PC-3 (cell line): ENCODE measurements around the gene GBX2. TPM values are rescaled to one million over a fixed set of nuclear protein-coding genes. Genes with fewer than 3 reads are reported as not detected.

ENCODE experiments used
- ATAC-seq: fragments of 200-7000 bp; cut with Tn5 transposase; 2 replicates; pipeline ENCODE4 v1.9.1; 2020; ENCODE audit warnings: mild to moderate bottlenecking, moderate library complexity
- BruUV-seq: library from RNA; stranded (reverse); fragments of 400-500 nt; replicated peaks from 2 replicates; lab custom pipeline; 2021; lab: Mats Ljungman, UMichigan
- CTCF ChIA-PET: fragments of 300-600 bp; sonication (Branson Sonifier 250); formaldehyde crosslinking; loops from one replicate; lab custom pipeline; 2022; ENCODE audit warnings: antibody characterized with exemption; lab: Charles Lee
- POLR2A ChIA-PET: fragments of 300-600 bp; sonication (Branson Sonifier 250); formaldehyde crosslinking; loops from one replicate; lab custom pipeline; 2022; ENCODE audit warnings: antibody characterized with exemption; ENCODE audit not compliant: unreplicated experiment; lab: Charles Lee
- DNase-seq: peaks from one replicate; pipeline ENCODE4 v3.0.0-alpha.2; 2015
- H2AFZ ChIP-seq: fragments of 300-600 bp; sonication (generic); 2 replicates; pipeline ENCODE4 v1.6.0; 2016; ENCODE audit warnings: antibody characterized with exemption, low read length
- H3F3A ChIP-seq: fragments of 300-600 bp; sonication (generic); one replicate; pipeline ENCODE4 v1.6.0; 2017; ENCODE audit warnings: antibody characterized with exemption, low read length, control low read depth, mild to moderate bottlenecking; ENCODE audit not compliant: unreplicated experiment
- H3K27ac ChIP-seq: fragments of 300-600 bp; sonication (generic); 2 replicates; pipeline ENCODE4 v1.5.1; 2016; ENCODE audit warnings: mild to moderate bottlenecking, low read length
- H3K27me3 ChIP-seq: fragments of 300-600 bp; sonication (generic); 2 replicates; pipeline ENCODE4 v1.6.1; 2016; ENCODE audit warnings: low read length, mixed read lengths
- H3K36me3 ChIP-seq: fragments of 300-600 bp; sonication (generic); 2 replicates; pipeline ENCODE4 v1.6.1; 2016; ENCODE audit warnings: low read depth, mixed run types, low read length, mixed read lengths
- H3K4me1 ChIP-seq: fragments of 300-600 bp; sonication (generic); 2 replicates; pipeline ENCODE4 v1.5.1; 2016; ENCODE audit warnings: low read length; ENCODE audit not compliant: insufficient read depth
- H3K4me2 ChIP-seq: fragments of 300-600 bp; sonication (generic); 2 replicates; pipeline ENCODE4 v1.6.0; 2016; ENCODE audit warnings: low read length
- H3K4me3 ChIP-seq: fragments of 300-600 bp; sonication (generic); 2 replicates; pipeline ENCODE4 v1.5.1; 2016; ENCODE audit warnings: mild to moderate bottlenecking, low read length, mixed read lengths
- H3K79me2 ChIP-seq: fragments of 300-600 bp; sonication (generic); 2 replicates; pipeline ENCODE4 v1.6.1; 2017; ENCODE audit warnings: low read length, mixed read lengths
- H3K9ac ChIP-seq: fragments of 300-600 bp; sonication (generic); 2 replicates; pipeline ENCODE4 v1.6.0; 2016; ENCODE audit warnings: mild to moderate bottlenecking, low read length
- H3K9me2 ChIP-seq: fragments of 300-600 bp; sonication (generic); replicated peaks from 2 replicates; pipeline ENCODE4 v1.6.1; 2016; ENCODE audit warnings: mixed run types, low read length, mixed read lengths
- H3K9me3 ChIP-seq: fragments of 300-600 bp; sonication (generic); 2 replicates; pipeline ENCODE4 v1.6.1; 2016; ENCODE audit warnings: low read length, mixed read lengths
- H4K20me1 ChIP-seq: fragments of 300-600 bp; sonication (generic); 2 replicates; pipeline ENCODE4 v1.6.1; 2016; ENCODE audit warnings: low read length, mixed read lengths
- CTCF ChIP-seq: fragments of 300-600 bp; sonication (generic); conservative IDR thresholded peaks from 2 replicates; pipeline ENCODE4 v1.5.1; 2017; ENCODE audit warnings: antibody characterized with exemption, low read depth, mild to moderate bottlenecking, low read length
- EZH2 ChIP-seq: fragments of 300-600 bp; sonication (generic); IDR thresholded peaks from one replicate; pipeline ENCODE4 v1.6.1; 2017; ENCODE audit warnings: antibody characterized with exemption, mild to moderate bottlenecking, low read length; ENCODE audit not compliant: unreplicated experiment
- EZH2phosphoT487 ChIP-seq: fragments of 300-600 bp; sonication (generic); IDR thresholded peaks from 2 replicates; pipeline ENCODE4 v1.6.1; 2018; ENCODE audit warnings: mild to moderate bottlenecking, antibody characterized with exemption, low read length, borderline replicate concordance
- intact Hi-C: fragments of 100-400 bp; cut with micrococcal nuclease; formaldehyde crosslinking; loops from 2 replicates; pipeline ENCODE4 v1.9.0; 2023
- total RNA-seq: library from RNA; depleted of rRNA; stranded (reverse); fragments of >200 nt; gene quantifications from 2 replicates; pipeline ENCODE4 v1.2.3, GENCODE V29; 2014

GBX2 gene
- total RNA-seq, 1 experiment from 2014 or later, result 30.5 TPM

GRCh38 chr2:236214376-236214995 lies 46.3 kb upstream of the GBX2 start:
- H3K79me2 ChIP-seq, result no peaks in the 10 kb centered on the region
- TF ChIP-seq CTCF, result no peak
- no peak for TF ChIP-seq EZH2phosphoT487
- no peak for TF ChIP-seq EZH2
- ATAC-seq (no peak), DNase-seq (no peak)
- H3K4me2 ChIP-seq, result no peak overlapping the region
- H3F3A ChIP-seq, result no peaks in the 10 kb centered on the region
- BruUV-seq, result no TSS peak
- no peaks in the 10 kb centered on the region for H3K27me3 ChIP-seq
- H3K4me1 ChIP-seq, result no peaks in the 10 kb centered on the region
- no peaks in the 10 kb centered on the region for H3K36me3 ChIP-seq
- ChIA-PET CTCF (no interaction called here), POLR2A (no interaction called here)
- no peak overlapping the region for H3K9ac ChIP-seq
- H3K27ac ChIP-seq, result no peak overlapping the region
- no peaks in the 10 kb centered on the region for H3K9me2 ChIP-seq
- H4K20me1 ChIP-seq, result no peaks in the 10 kb centered on the region
- intact Hi-C loops, result no loop called here
- H2AFZ ChIP-seq, result no peak overlapping the region
- H3K4me3 ChIP-seq, result no peak overlapping the region
- no peaks in the 10 kb centered on the region for H3K9me3 ChIP-seq

GRCh38 chr2:236211296-236211695 lies 43.1 kb upstream of the GBX2 start:
- POLR2A ChIA-PET, result no interaction called here
- BruUV-seq, result no TSS peak

More at GRCh38 chr2:236211296-236211695, 43.1 kb upstream of the GBX2 start:
- H3K9me2 ChIP-seq, result no peaks in the 10 kb centered on the region
- intact Hi-C loops, result no loop called here
- no peaks in the 10 kb centered on the region for H4K20me1 ChIP-seq
- DNase-seq, result no peak
- no peaks in the 10 kb centered on the region for H3K36me3 ChIP-seq
- H3K4me3 ChIP-seq, result no peak overlapping the region
- no peaks in the 10 kb centered on the region for H3K4me1 ChIP-seq
- H3K9me3 ChIP-seq, result no peaks in the 10 kb centered on the region
- no peak overlapping the region for H3K4me2 ChIP-seq
- ATAC-seq, result no peak
- H3K27me3 ChIP-seq, result no peaks in the 10 kb centered on the region
- CTCF ChIA-PET, result no interaction called here
- no peak overlapping the region for H3K9ac ChIP-seq
- H3F3A ChIP-seq, result no peaks in the 10 kb centered on the region
- H3K27ac ChIP-seq, result no peak overlapping the region
- no peak overlapping the region for H2AFZ ChIP-seq
- H3K79me2 ChIP-seq, result no peaks in the 10 kb centered on the region
- TF ChIP-seq EZH2phosphoT487, result no peak
- TF ChIP-seq EZH2, result no peak
- no peak for TF ChIP-seq CTCF
